ENCODE data around the gene SPATC1L.

Gene SPATC1L

GRCh38 chr21:46126309-46127238 is 57.7 kb downstream of the SPATC1L start:
- no peak overlapping the region for H2AFZ ChIP-seq
- no peak overlapping the region for H3K4me3 ChIP-seq (ENCODE audit: low read depth, low read length)
- no peaks in the 10 kb centered on the region for H3K27me3 ChIP-seq (ENCODE audit: control insufficient read depth, insufficient read depth, low read length)
- no peak overlapping the region for H3K9ac ChIP-seq
- H3K4me2 ChIP-seq (ENCODE audit: low read length), result no peak overlapping the region
- no peak overlapping the region for H3K27ac ChIP-seq
- H3K4me1 ChIP-seq, result no peaks in the 10 kb centered on the region
- no peak for TF ChIP-seq CTCF (IDR thresholded peaks at IDR 0.05)
- H3K79me2 ChIP-seq, result no peaks in the 10 kb centered on the region
- no peaks in the 10 kb centered on the region for H3K9me3 ChIP-seq (ENCODE audit: control insufficient read depth, low read length)
- H3K36me3 ChIP-seq (ENCODE audit: control insufficient read depth, insufficient read depth, low read length), result no peaks in the 10 kb centered on the region

- Histone ChIP-seq H3K79me2 (no peaks in the 10 kb centered on the region), H2AFZ (no peak overlapping the region), H3K27me3 (ENCODE audit: control insufficient read depth, insufficient read depth, low read length) (no peaks in the 10 kb centered on the region), H3K4me1 (no peaks in the 10 kb centered on the region), H3K36me3 (ENCODE audit: control insufficient read depth, insufficient read depth, low read length) (no peaks in the 10 kb centered on the region), H3K4me3 (ENCODE audit: low read depth, low read length) (no peak overlapping the region), H3K9me3 (ENCODE audit: control insufficient read depth, low read length) (no peaks in the 10 kb centered on the region), H3K4me2 (ENCODE audit: low read length) (no peak overlapping the region), H3K27ac (no peak overlapping the region), H3K9ac (no peak overlapping the region)
- no peak for TF ChIP-seq CTCF (IDR thresholded peaks at IDR 0.05)
These were observed 58.4 kb downstream of the SPATC1L start for GRCh38 chr21:46125846-46126301.

- no peaks in the 10 kb centered on the region for H3K4me1 ChIP-seq
- no peaks in the 10 kb centered on the region for H3K9me3 ChIP-seq (ENCODE audit: control insufficient read depth, low read length)
- no peaks in the 10 kb centered on the region for H3K27me3 ChIP-seq (ENCODE audit: control insufficient read depth, insufficient read depth, low read length)
- H3K79me2 ChIP-seq, result no peaks in the 10 kb centered on the region
- H3K4me2 ChIP-seq (ENCODE audit: low read length), result no peak overlapping the region
- no peaks in the 10 kb centered on the region for H3K36me3 ChIP-seq (ENCODE audit: control insufficient read depth, insufficient read depth, low read length)
- H3K9ac ChIP-seq, result no peak overlapping the region
- H3K27ac ChIP-seq, result no peak overlapping the region
- TF ChIP-seq CTCF (IDR thresholded peaks at IDR 0.05), result no peak
- no peak overlapping the region for H2AFZ ChIP-seq
- no peak overlapping the region for H3K4me3 ChIP-seq (ENCODE audit: low read depth, low read length)
These were observed 59.1 kb downstream of the SPATC1L start for GRCh38 chr21:46124926-46125845.

- Histone ChIP-seq H3K4me3 (ENCODE audit: low read depth, low read length) (no peak overlapping the region), H2AFZ (no peak overlapping the region), H3K27me3 (ENCODE audit: control insufficient read depth, insufficient read depth, low read length) (no peaks in the 10 kb centered on the region), H3K4me1 (no peaks in the 10 kb centered on the region), H3K4me2 (ENCODE audit: low read length) (no peak overlapping the region), H3K9me3 (ENCODE audit: control insufficient read depth, low read length) (no peaks in the 10 kb centered on the region), H3K9ac (no peak overlapping the region), H3K79me2 (no peaks in the 10 kb centered on the region), H3K36me3 (ENCODE audit: control insufficient read depth, insufficient read depth, low read length) (no peaks in the 10 kb centered on the region), H3K27ac (no peak overlapping the region)
- no peak for TF ChIP-seq CTCF (IDR thresholded peaks at IDR 0.05)
These were observed 60.0 kb downstream of the SPATC1L start for GRCh38 chr21:46124083-46124925.
